ENCODE results near the gene ESRRA. TPM values are rescaled to one million over a fixed set of nuclear protein-coding genes. Genes with fewer than 3 reads are reported as not detected.

The ESRRA gene
- total and polyA plus RNA-seq, 2 of the 13 experiments (the other 11 are each of a cell fraction or from before 2014, with no cell fraction given): 18.1 to 36.3 TPM

- no peak for TF ChIP-seq ZUFSP (CRISPR knock-in tag; IDR thresholded peaks at IDR 0.05; ENCODE audit: borderline replicate concordance)
- no peak for TF ChIP-seq ZNF780A (CRISPR knock-in tag; IDR thresholded peaks at IDR 0.05)
- TF ChIP-seq SRY (CRISPR knock-in tag; IDR thresholded peaks at IDR 0.05): no peak
- 0 out of 2 replicates have a peak, but pooled peaks have one; percentile 54 for TF ChIP-seq ZMYM3 (CRISPR knock-in tag; IDR thresholded peaks at IDR 0.05)
- peak; percentile 92 for TF ChIP-seq ZBTB7B (CRISPR knock-in tag; IDR thresholded peaks at IDR 0.05)
- TF ChIP-seq ZNF891 (CRISPR knock-in tag; IDR thresholded peaks at IDR 0.05): peak; percentile 99
- TF ChIP-seq SP2 (CRISPR knock-in tag; IDR thresholded peaks at IDR 0.05): no peak
- no peak for TF ChIP-seq ZMYM2 (CRISPR knock-in tag; IDR thresholded peaks at IDR 0.05)
- no peak for TF ChIP-seq ZNF136 (CRISPR knock-in tag; IDR thresholded peaks at IDR 0.05; ENCODE audit: low read depth)
- TF ChIP-seq ZNF839 (CRISPR knock-in tag; IDR thresholded peaks at IDR 0.05; ENCODE audit: borderline replicate concordance): no peak
- 0 out of 2 replicates have a peak, but pooled peaks have one; percentile 52 for TF ChIP-seq CC2D1A (CRISPR knock-in tag; IDR thresholded peaks at IDR 0.05)
- TF ChIP-seq GATAD1 (CRISPR knock-in tag; IDR thresholded peaks at IDR 0.05): peak; percentile 50; the same call in 1 of the 2 replicates
- 0 out of 2 replicates have a peak, but pooled peaks have one; percentile 54 for TF ChIP-seq ZNF616 (CRISPR knock-in tag; IDR thresholded peaks at IDR 0.05; ENCODE audit: low read depth)
- TF ChIP-seq THYN1 (CRISPR knock-in tag; IDR thresholded peaks at IDR 0.05; ENCODE audit: borderline replicate concordance, low read depth): no peak
- TF ChIP-seq DNMT3B (CRISPR knock-in tag; conservative IDR thresholded peaks at IDR 0.05): no peak
- no peak for TF ChIP-seq CSRNP2 (CRISPR knock-in tag; conservative IDR thresholded peaks at IDR 0.05; ENCODE audit: low read depth)
- 0 out of 2 replicates have a peak, but pooled peaks have one; percentile 54 for TF ChIP-seq ZNF280D (CRISPR knock-in tag; IDR thresholded peaks at IDR 0.05)
Observed at GRCh38 chr11:64355078-64355940, 50.0 kb downstream of the ESRRA start (continued).
